H9 (cell line): ENCODE measurements around the gene MRTFB. TPM values are rescaled to one million over a fixed set of nuclear protein-coding genes. Genes with fewer than 3 reads are reported as not detected.

ENCODE experiments used
- DNase-seq: peaks from one replicate; pipeline ENCODE4 v3.0.0-alpha.2; 2017
- H2AFZ ChIP-seq: one replicate; pipeline ENCODE4 v1.6.1; 2013; ENCODE audit warnings: mild to moderate bottlenecking, low read length, control low read depth, moderate library complexity
- H2AK5ac ChIP-seq: 2 replicates; pipeline ENCODE4 v1.6.1; 2013; ENCODE audit warnings: low read length, control low read depth, mixed read lengths; ENCODE audit not compliant: insufficient read length
- H2BK120ac ChIP-seq: one replicate; pipeline ENCODE4 v1.6.1; 2013; ENCODE audit warnings: low read depth, mild to moderate bottlenecking, low read length, control low read depth, inconsistent platforms; ENCODE audit not compliant: poor library complexity, severe bottlenecking
- H2BK12ac ChIP-seq: 2 replicates; pipeline ENCODE4 v1.6.1; 2013; ENCODE audit warnings: low read length, control low read depth, mixed read lengths, low read depth; ENCODE audit not compliant: insufficient read length
- H2BK15ac ChIP-seq: 2 replicates; pipeline ENCODE4 v1.6.1; 2013; ENCODE audit warnings: low read depth, low read length, control low read depth
- H2BK20ac ChIP-seq: one replicate; pipeline ENCODE4 v1.6.1; 2013; ENCODE audit warnings: low read depth, mild to moderate bottlenecking, low read length, control low read depth, inconsistent platforms; ENCODE audit not compliant: poor library complexity, severe bottlenecking
- H2BK5ac ChIP-seq: 2 replicates; pipeline ENCODE4 v1.6.1; 2013; ENCODE audit warnings: low read length, control low read depth, mixed read lengths; ENCODE audit not compliant: insufficient read length
- H3K14ac ChIP-seq: 2 replicates; pipeline ENCODE4 v1.6.1; 2013; ENCODE audit warnings: low read length, control low read depth; ENCODE audit not compliant: insufficient read depth
- H3K18ac ChIP-seq: 2 replicates; pipeline ENCODE4 v1.6.1; 2013; ENCODE audit warnings: low read depth, mild to moderate bottlenecking, mixed read lengths, low read length, control low read depth; ENCODE audit not compliant: insufficient read length
- H3K23ac ChIP-seq: 2 replicates; pipeline ENCODE4 v1.6.1; 2013; ENCODE audit warnings: low read length, control low read depth, mixed read lengths, low read depth; ENCODE audit not compliant: insufficient read length
- H3K23me2 ChIP-seq: 2 replicates; pipeline ENCODE4 v1.6.1; 2013; ENCODE audit warnings: low read depth, mild to moderate bottlenecking, mixed read lengths, low read length, control low read depth; ENCODE audit not compliant: insufficient read length, poor library complexity, severe bottlenecking
- H3K27ac ChIP-seq: 2 replicates; pipeline ENCODE4 v1.5.1; 2013; ENCODE audit warnings: low read length, control low read depth, mixed read lengths, low read depth; ENCODE audit not compliant: insufficient read length
- H3K27me3 ChIP-seq: 2 replicates; pipeline ENCODE4 v1.6.1; 2013; ENCODE audit warnings: low read length, control low read depth, inconsistent platforms; ENCODE audit not compliant: insufficient read depth
- H3K4ac ChIP-seq: 2 replicates; pipeline ENCODE4 v1.6.1; 2013; ENCODE audit warnings: low read depth, mild to moderate bottlenecking, control low read depth, inconsistent platforms, low read length, moderate library complexity
- H3K4me1 ChIP-seq: 2 replicates; pipeline ENCODE4 v1.6.1; 2013; ENCODE audit warnings: low read length, control low read depth, inconsistent platforms; ENCODE audit not compliant: insufficient read depth
- H3K4me2 ChIP-seq: 2 replicates; pipeline ENCODE4 v1.6.1; 2013; ENCODE audit warnings: low read length, control low read depth, mixed read lengths; ENCODE audit not compliant: insufficient read length, insufficient read depth
- H3K56ac ChIP-seq: 2 replicates; pipeline ENCODE4 v1.6.1; 2013; ENCODE audit warnings: low read depth, mild to moderate bottlenecking, mixed read lengths, low read length, control low read depth; ENCODE audit not compliant: insufficient read length
- H3K79me1 ChIP-seq: 2 replicates; pipeline ENCODE4 v1.6.1; 2013; ENCODE audit warnings: low read depth, mild to moderate bottlenecking, moderate library complexity, low read length, control low read depth, inconsistent platforms; ENCODE audit not compliant: insufficient read depth, poor library complexity, severe bottlenecking
- H3K79me2 ChIP-seq: 2 replicates; pipeline ENCODE4 v1.6.1; 2013; ENCODE audit warnings: low read length, control low read depth, inconsistent platforms; ENCODE audit not compliant: insufficient read depth
- H3K9ac ChIP-seq: 2 replicates; pipeline ENCODE4 v1.6.1; 2013; ENCODE audit warnings: low read length, control low read depth, mixed read lengths; ENCODE audit not compliant: insufficient read length; ENCODE audit errors: extremely low read depth
- H3K9me3 ChIP-seq: one replicate; pipeline ENCODE4 v1.6.1; 2013; ENCODE audit warnings: low read depth, low read length, inconsistent platforms; ENCODE audit not compliant: control insufficient read depth
- H3T11ph ChIP-seq: one replicate; pipeline ENCODE4 v1.6.1; 2013; ENCODE audit warnings: mild to moderate bottlenecking, low read length, control low read depth, inconsistent platforms
- H4K20me1 ChIP-seq: one replicate; pipeline ENCODE4 v1.6.1; 2013; ENCODE audit not compliant: control insufficient read depth, insufficient read length, insufficient read depth
- H4K5ac ChIP-seq: 2 replicates; pipeline ENCODE4 v1.6.1; 2013; ENCODE audit warnings: low read depth, mild to moderate bottlenecking, mixed read lengths, low read length, control low read depth; ENCODE audit not compliant: insufficient read length
- H4K8ac ChIP-seq: replicated peaks from 2 replicates; pipeline ENCODE4 v1.6.1; 2013; ENCODE audit warnings: low read length, control low read depth, mixed read lengths, low read depth; ENCODE audit not compliant: insufficient read length
- H4K91ac ChIP-seq: 2 replicates; pipeline ENCODE4 v1.6.1; 2013; ENCODE audit warnings: low read depth, mild to moderate bottlenecking, moderate library complexity, mixed read lengths, low read length, control low read depth; ENCODE audit not compliant: insufficient read length
- H3K27ac Mint-ChIP-seq, 3 experiments: 2 replicates in 2 of 3; 3 replicates in 1 of 3; pipeline ENCODE4 v1.8.0; 2020 to 2021; ENCODE audit warnings: mixed read lengths in 3 of 3, mild to moderate bottlenecking in 1 of 3, moderate library complexity in 1 of 3
- H3K27me3 Mint-ChIP-seq: 2 replicates; pipeline ENCODE4 v1.8.0; 2021; ENCODE audit warnings: low read depth, mild to moderate bottlenecking, moderate library complexity, mixed read lengths
- H3K36me3 Mint-ChIP-seq, 3 experiments: 2 replicates in 2 of 3; 3 replicates in 1 of 3; pipeline ENCODE4 v1.8.0; 2020 to 2021; ENCODE audit warnings: low read depth in 3 of 3, mixed read lengths in 3 of 3; ENCODE audit not compliant: insufficient read depth in 1 of 3
- H3K4me1 Mint-ChIP-seq, 2 experiments: 2 replicates each; pipeline ENCODE4 v1.8.0; 2020; ENCODE audit warnings: mixed read lengths in 2 of 2
- H3K4me3 Mint-ChIP-seq, 2 experiments: 2 replicates in 1 of 2; 3 replicates in 1 of 2; pipeline ENCODE4 v1.8.0; 2020 to 2021; ENCODE audit warnings: mild to moderate bottlenecking in 2 of 2, mixed read lengths in 2 of 2, moderate library complexity in 1 of 2
- H3K9me3 Mint-ChIP-seq, 2 experiments: 2 replicates in 1 of 2; 3 replicates in 1 of 2; pipeline ENCODE4 v1.8.0; 2020; ENCODE audit warnings: mild to moderate bottlenecking in 2 of 2, mixed read lengths in 2 of 2, moderate library complexity in 1 of 2
- CTCF ChIP-seq: fragments of 200-600 bp; sonication (generic); conservative IDR thresholded peaks from 3 replicates; pipeline ENCODE4 v1.8.0; 2021; ENCODE audit warnings: antibody characterized with exemption, mild to moderate bottlenecking
- WGBS: extraction: QIAGEN DNeasy Blood & Tissue Kit; methylation state at CpG from one replicate; pipeline ENCODE4 v1.1.7; 2013; ENCODE audit warnings: missing lambda C conversion rate, low lambda C conversion rate, mixed read lengths; ENCODE audit not compliant: insufficient read length; ENCODE audit errors: extremely low coverage; 5-methylcytosine and 5-hydroxymethylcytosine counted together
- total RNA-seq: library from RNA; stranded (reverse); gene quantifications from 2 replicates; pipeline ENCODE4 v1.2.1, GENCODE V29; 2021

MRTFB gene
- total RNA-seq, 1 experiment from 2014 or later = 29.9 TPM

GRCh38 chr16:14140923-14141322 lies 69.8 kb downstream of the MRTFB start:
- Mint-ChIP-seq H3K4me3 (no peak overlapping the region), H3K27me3 (no peaks in the 10 kb centered on the region), H3K4me1 (no peaks in the 10 kb centered on the region), H3K36me3 (peaks cover 11 to 29% (median 18%) of the 10 kb centered on the region in 3 experiments; a peak in 5 of 7 replicates), H3K9me3 (peaks cover 0 to 5% of the 10 kb centered on the region in 2 experiments; a peak in 1 of 5 replicates), H3K27ac (no peak overlapping the region)
- Histone ChIP-seq H4K20me1 (no peaks in the 10 kb centered on the region), H3T11ph (no peak overlapping the region), H3K9ac (no peak overlapping the region), H4K8ac (no peak overlapping the region), H3K27me3 (no peaks in the 10 kb centered on the region), H3K4ac (no peak overlapping the region), H2BK20ac (no peak overlapping the region), H4K91ac (no peak overlapping the region), H3K18ac (no peak overlapping the region), H3K23ac (no peak overlapping the region), H3K4me1 (no peaks in the 10 kb centered on the region), H4K5ac (no peak overlapping the region), H3K9me3 (no peaks in the 10 kb centered on the region), H2BK120ac (no peak overlapping the region), H3K79me1 (no peaks in the 10 kb centered on the region), H2BK15ac (no peak overlapping the region), H2BK5ac (no peak overlapping the region), H3K23me2 (no peaks in the 10 kb centered on the region), H3K27ac (no peak overlapping the region), H2AK5ac (no peak overlapping the region), H3K56ac (no peak overlapping the region), H3K4me2 (no peak overlapping the region), H3K79me2 (no peaks in the 10 kb centered on the region), H2AFZ (no peak overlapping the region), H3K14ac (no peak overlapping the region), H2BK12ac (no peak overlapping the region)
- TF ChIP-seq CTCF = no peak
- WGBS = no CpG with 5 or more reads among the region's 5 CpGs
- DNase-seq = no peak
